Caco-2 (cell line): Measurements from ENCODE around the gene SSC4D. TPM values are rescaled to one million over a fixed set of nuclear protein-coding genes. Genes with fewer than 3 reads are reported as not detected.
"Not testable (repeated sequence)": the region's sequence is repeated elsewhere in the genome, so short reads cannot be mapped to it uniquely, and the experiment has no call there.

Source experiments
- BruUV-seq: library from RNA; stranded (reverse); fragments of 400-500 nt; replicated peaks from 2 replicates; lab custom pipeline; 2021; lab: Mats Ljungman, UMichigan
- CTCF ChIA-PET: fragments of 300-600 bp; sonication (Branson Sonifier 250); formaldehyde crosslinking; loops from one replicate; lab custom pipeline; 2022; ENCODE audit warnings: antibody characterized with exemption; lab: Charles Lee
- POLR2A ChIA-PET: fragments of 300-600 bp; sonication (Branson Sonifier 250); formaldehyde crosslinking; loops from one replicate; lab custom pipeline; 2022; ENCODE audit warnings: antibody characterized with exemption; lab: Charles Lee
- DNase-seq, 2 experiments: peaks; one replicate each; pipeline versions ENCODE4 v3.0.0 to v3.0.0-alpha.2; 2020 to 2022
- H3K27me3 ChIP-seq: replicated peaks from 2 replicates; pipeline ENCODE4 v1.6.0; 2011; ENCODE audit warnings: low read length; ENCODE audit not compliant: control insufficient read depth, insufficient read depth
- H3K36me3 ChIP-seq: 2 replicates; pipeline ENCODE4 v1.5.1; 2011; ENCODE audit warnings: low read length; ENCODE audit not compliant: control insufficient read depth, insufficient read depth
- H3K4me1 ChIP-seq: fragments of 250-450 bp; sonication (Bioruptor Pico); 2 replicates; pipeline ENCODE4 v1.5.1; 2020; ENCODE audit warnings: mild to moderate bottlenecking
- H3K4me3 ChIP-seq: 2 replicates; pipeline ENCODE4 v1.5.1; 2011; ENCODE audit warnings: low read depth, mild to moderate bottlenecking, control low read depth, low read length
- H3K9me3 ChIP-seq: fragments of 250-450 bp; sonication (Bioruptor Pico); 2 replicates; pipeline ENCODE4 v1.5.1; 2020; ENCODE audit warnings: mild to moderate bottlenecking, moderate library complexity
- H3K27ac Mint-ChIP-seq: one replicate; pipeline ENCODE4 v1.8.0; 2022; ENCODE audit warnings: mixed read lengths; ENCODE audit not compliant: unreplicated experiment
- H3K27me3 Mint-ChIP-seq: one replicate; pipeline ENCODE4 v1.8.0; 2022; ENCODE audit warnings: mixed read lengths; ENCODE audit not compliant: insufficient read depth, unreplicated experiment
- H3K36me3 Mint-ChIP-seq: one replicate; pipeline ENCODE4 v1.8.0; 2022; ENCODE audit warnings: mild to moderate bottlenecking, mixed read lengths; ENCODE audit not compliant: insufficient read depth, unreplicated experiment
- H3K4me1 Mint-ChIP-seq: one replicate; pipeline ENCODE4 v1.8.0; 2022; ENCODE audit warnings: low read depth, mixed read lengths; ENCODE audit not compliant: unreplicated experiment
- H3K4me3 Mint-ChIP-seq: one replicate; pipeline ENCODE4 v1.8.0; 2022; ENCODE audit warnings: mild to moderate bottlenecking, moderate library complexity, mixed read lengths; ENCODE audit not compliant: unreplicated experiment
- H3K9me3 Mint-ChIP-seq: one replicate; pipeline ENCODE4 v1.8.0; 2022; ENCODE audit warnings: mixed read lengths; ENCODE audit not compliant: unreplicated experiment
- CTCF ChIP-seq, 2 experiments: fragments of 200-600 bp in 1 of 2; IDR thresholded peaks; 1 replicate in 1 of 2; 2 replicates in 1 of 2; pipeline versions ENCODE4 v1.5.1 to v1.8.0; 2011 to 2022; ENCODE audit warnings: antibody characterized with exemption in 1 of 2, control low read depth in 1 of 2, inconsistent platforms in 1 of 2, low read depth in 1 of 2, low read length in 1 of 2, mild to moderate bottlenecking in 1 of 2, moderate library complexity in 1 of 2; ENCODE audit not compliant: insufficient read depth in 1 of 2, severe bottlenecking in 1 of 2, unreplicated experiment in 1 of 2
- intact Hi-C: fragments of 100-400 bp; cut with micrococcal nuclease; formaldehyde crosslinking; loops from one replicate; pipeline ENCODE4 v1.10.0; 2022; ENCODE audit not compliant: unreplicated experiment
- total RNA-seq: library from RNA; stranded (reverse); gene quantifications from 2 replicates; pipeline ENCODE4 v1.2.3, GENCODE V29; 2022

SSC4D gene
- total RNA-seq, 1 experiment from 2014 or later: 1.6 TPM

DNA sequence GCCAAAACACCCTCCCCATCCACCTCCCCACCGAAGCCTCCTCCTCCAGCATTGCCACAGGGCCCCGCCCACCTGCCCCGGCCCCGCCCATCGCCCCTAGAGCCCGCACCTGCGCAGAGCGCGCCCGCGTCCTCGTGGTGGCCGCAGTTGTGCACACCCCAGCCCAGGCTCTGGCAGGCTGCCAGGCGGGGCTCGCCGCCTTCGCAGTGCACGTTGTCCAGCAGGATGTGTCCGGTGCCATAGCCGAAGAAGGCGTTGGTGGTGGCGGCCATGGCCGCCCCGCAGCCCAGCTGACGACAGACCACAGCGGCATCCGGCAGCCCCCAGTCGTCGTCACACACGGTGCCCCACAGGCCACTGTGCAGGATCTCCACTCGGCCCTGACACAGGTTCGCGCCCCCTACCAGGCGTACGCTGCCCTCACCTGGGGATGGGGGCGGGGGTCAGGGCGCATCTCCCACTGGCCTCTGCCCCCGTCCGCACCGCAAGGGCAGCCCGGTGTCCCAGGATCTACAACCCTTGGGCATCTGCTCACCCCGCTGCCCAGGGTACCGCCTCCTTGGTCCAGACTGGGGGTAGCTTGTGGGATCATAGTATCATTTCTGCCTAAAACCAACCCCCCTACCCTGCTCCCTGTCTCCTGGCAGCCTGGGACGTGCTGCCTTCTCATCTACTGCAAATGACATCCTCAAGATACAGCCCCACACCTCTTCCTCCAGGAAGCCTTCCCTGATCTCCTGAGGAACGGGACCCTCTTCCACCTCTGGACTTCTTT lies 11.9 kb downstream of the SSC4D start:
- no peaks in the 10 kb centered on the region for H3K27me3 ChIP-seq
- no peak for TF ChIP-seq CTCF (IDR thresholded peaks at IDR 0.05; ENCODE audit: insufficient read depth in 1 of 2, low read depth in 1 of 2, low read length in 1 of 2, severe bottlenecking in 1 of 2, unreplicated experiment in 1 of 2)
- H3K27me3 Mint-ChIP-seq: no peaks in the 10 kb centered on the region
- POLR2A ChIA-PET: interaction anchor here (0.8 kb wide), 1 partner anchor 38 kb away, joined by 5 read pairs; no protein-coding TSS in a partner anchor
- CTCF ChIA-PET: no interaction called here
- intact Hi-C loops: no loop called here
- H3K36me3 Mint-ChIP-seq: peaks cover 6% of the 10 kb centered on the region
- H3K4me1 Mint-ChIP-seq: peaks cover 11% of the 10 kb centered on the region
- BruUV-seq: no TSS peak
- H3K36me3 ChIP-seq: no peaks in the 10 kb centered on the region
- H3K9me3 Mint-ChIP-seq: no peaks in the 10 kb centered on the region
- peak overlapping the region; percentile 78 for H3K4me3 Mint-ChIP-seq
- H3K9me3 ChIP-seq: no peaks in the 10 kb centered on the region
- peaks cover 12% of the 10 kb centered on the region for H3K4me1 ChIP-seq
- DNase-seq: peak; percentile 91 to 92
- H3K4me3 ChIP-seq: peak overlapping the region; percentile 83
- peak overlapping the region; percentile 78 for H3K27ac Mint-ChIP-seq

- intact Hi-C loops: no loop called here
- Histone ChIP-seq H3K36me3 (no peaks in the 10 kb centered on the region), H3K4me1 (peaks cover 16% of the 10 kb centered on the region), H3K4me3 (peak overlapping the region; percentile 83), H3K9me3 (no peaks in the 10 kb centered on the region), H3K27me3 (no peaks in the 10 kb centered on the region)
- no TSS peak for BruUV-seq
- CTCF ChIA-PET: no interaction called here
- POLR2A ChIA-PET: no interaction called here
- Mint-ChIP-seq H3K27ac (no peak overlapping the region), H3K36me3 (peaks cover 6% of the 10 kb centered on the region), H3K4me3 (peak overlapping the region; percentile 78), H3K4me1 (peaks cover 11% of the 10 kb centered on the region), H3K9me3 (no peaks in the 10 kb centered on the region), H3K27me3 (no peaks in the 10 kb centered on the region)
- no peak for TF ChIP-seq CTCF (IDR thresholded peaks at IDR 0.05; ENCODE audit: insufficient read depth in 1 of 2, low read depth in 1 of 2, low read length in 1 of 2, severe bottlenecking in 1 of 2, unreplicated experiment in 1 of 2)
- DNase-seq: peak in 1 of 2 experiments; percentile 11
These were observed 12.6 kb downstream of the SSC4D start for GRCh38 chr7:76396864-76397263.

- Histone ChIP-seq H3K36me3 (no peaks in the 10 kb centered on the region), H3K4me3 (no peak overlapping the region), H3K9me3 (no peaks in the 10 kb centered on the region), H3K27me3 (no peaks in the 10 kb centered on the region), H3K4me1 (peaks cover 16% of the 10 kb centered on the region)
- H3K9me3 Mint-ChIP-seq: no peaks in the 10 kb centered on the region
- H3K4me3 Mint-ChIP-seq: peak overlapping the region; percentile 78
- no peak overlapping the region for H3K27ac Mint-ChIP-seq
- peaks cover 11% of the 10 kb centered on the region for H3K4me1 Mint-ChIP-seq
- ChIA-PET POLR2A (no interaction called here), CTCF (no interaction called here)
- no peaks in the 10 kb centered on the region for H3K27me3 Mint-ChIP-seq
- peak in 1 of 2 experiments; percentile 24 for DNase-seq
- intact Hi-C loops: no loop called here
- no TSS peak for BruUV-seq
- peaks cover 6% of the 10 kb centered on the region for H3K36me3 Mint-ChIP-seq
- no peak for TF ChIP-seq CTCF (IDR thresholded peaks at IDR 0.05; ENCODE audit: insufficient read depth in 1 of 2, low read depth in 1 of 2, low read length in 1 of 2, severe bottlenecking in 1 of 2, unreplicated experiment in 1 of 2)
These were observed 13.4 kb downstream of the SSC4D start for GRCh38 chr7:76395965-76396726.

- H3K9me3 Mint-ChIP-seq, H3K36me3 ChIP-seq, H3K4me3 ChIP-seq, H3K36me3 Mint-ChIP-seq, H3K27me3 Mint-ChIP-seq, H3K9me3 ChIP-seq, H3K27ac Mint-ChIP-seq, CTCF ChIA-PET, intact Hi-C loops, H3K4me3 Mint-ChIP-seq, POLR2A ChIA-PET, DNase-seq, H3K27me3 ChIP-seq, BruUV-seq: not testable (repeated sequence)
- H3K4me1 Mint-ChIP-seq: peaks cover 11% of the 10 kb centered on the region
- H3K4me1 ChIP-seq: peaks cover 16% of the 10 kb centered on the region
These were observed 13.9 kb downstream of the SSC4D start for GRCh38 chr7:76395605-76395964.
